ENCODE data around the gene TK1.
"Not testable (repeated sequence)": the region's sequence is repeated elsewhere in the genome, so short reads cannot be mapped to it uniquely, and the experiment has no call there.

The TK1 gene

GRCh38 chr17:78186692-78187595 is at the start of gene TK1, which contains the start of gene AFMID:
Gene TK1 (minus strand): TSS chr17:78187052. CDS start chr17:78186994, 58 bp downstream.
Gene AFMID (plus strand): TSS chr17:78187362. CDS start chr17:78187371, 9 bp downstream.
- Histone ChIP-seq H3K27ac (ENCODE audit: low read length) (no peak within 1 kb of the TSS), H3K4me1 (ENCODE audit: control insufficient read depth, low read depth, low read length) (no peaks in the 10 kb centered on the region), H3K36me3 (ENCODE audit: control insufficient read depth, low read depth, low read length) (peaks cover 31% of the 10 kb centered on the region)

GRCh38 chr17:78235885-78236284 is 49.0 kb upstream of the TK1 start:
- no peaks in the 10 kb centered on the region for H3K9me3 ChIP-seq (ENCODE audit: control insufficient read depth, low read depth, low read length)
- H3K9ac ChIP-seq (ENCODE audit: low read length), result no peak overlapping the region
- no peaks in the 10 kb centered on the region for H3K36me3 ChIP-seq (ENCODE audit: control insufficient read depth, low read depth, low read length)
- no peak overlapping the region for H3K27ac ChIP-seq (ENCODE audit: low read length)
- H3K4me3 ChIP-seq (ENCODE audit: low read length), result no peak overlapping the region
- peaks cover 19% of the 10 kb centered on the region for H3K27me3 ChIP-seq (ENCODE audit: control insufficient read depth, insufficient read depth, low read length)
- H3K4me1 ChIP-seq (ENCODE audit: control insufficient read depth, low read depth, low read length), result no peaks in the 10 kb centered on the region

More at GRCh38 chr17:78186692-78187595, at the start of gene TK1, which contains the start of gene AFMID:
- Histone ChIP-seq H3K9me3 (ENCODE audit: control insufficient read depth, low read depth, low read length) (no peaks in the 10 kb centered on the region), H3K9ac (ENCODE audit: low read length) (peak within 1 kb of the TSS; percentile 90), H3K27me3 (ENCODE audit: control insufficient read depth, insufficient read depth, low read length) (no peaks in the 10 kb centered on the region), H3K4me3 (ENCODE audit: low read length) (peak within 1 kb of the TSS; percentile 92)

GRCh38 chr17:78235022-78235421 is 48.2 kb upstream of the TK1 start:
- H3K9ac ChIP-seq (ENCODE audit: low read length); H3K4me1 ChIP-seq (ENCODE audit: control insufficient read depth, low read depth, low read length); H3K36me3 ChIP-seq (ENCODE audit: control insufficient read depth, low read depth, low read length); H3K27ac ChIP-seq (ENCODE audit: low read length); H3K4me3 ChIP-seq (ENCODE audit: low read length); H3K9me3 ChIP-seq (ENCODE audit: control insufficient read depth, low read depth, low read length): not testable (repeated sequence)
- peaks cover 28% of the 10 kb centered on the region for H3K27me3 ChIP-seq (ENCODE audit: control insufficient read depth, insufficient read depth, low read length)

GRCh38 chr17:78234261-78234865 is 47.5 kb upstream of the TK1 start:
- no peaks in the 10 kb centered on the region for H3K4me1 ChIP-seq (ENCODE audit: control insufficient read depth, low read depth, low read length)
- peaks cover 28% of the 10 kb centered on the region for H3K27me3 ChIP-seq (ENCODE audit: control insufficient read depth, insufficient read depth, low read length)
- no peak overlapping the region for H3K4me3 ChIP-seq (ENCODE audit: low read length)
- H3K9ac ChIP-seq (ENCODE audit: low read length), result no peak overlapping the region
- no peaks in the 10 kb centered on the region for H3K36me3 ChIP-seq (ENCODE audit: control insufficient read depth, low read depth, low read length)
- H3K27ac ChIP-seq (ENCODE audit: low read length), result no peak overlapping the region
- H3K9me3 ChIP-seq (ENCODE audit: control insufficient read depth, low read depth, low read length), result no peaks in the 10 kb centered on the region

GRCh38 chr17:78233678-78234077 is 46.8 kb upstream of the TK1 start:
- Histone ChIP-seq H3K9ac (ENCODE audit: low read length) (no peak overlapping the region), H3K27ac (ENCODE audit: low read length) (no peak overlapping the region), H3K9me3 (ENCODE audit: control insufficient read depth, low read depth, low read length) (no peaks in the 10 kb centered on the region), H3K27me3 (ENCODE audit: control insufficient read depth, insufficient read depth, low read length) (peaks cover 28% of the 10 kb centered on the region), H3K36me3 (ENCODE audit: control insufficient read depth, low read depth, low read length) (no peaks in the 10 kb centered on the region), H3K4me1 (ENCODE audit: control insufficient read depth, low read depth, low read length) (no peaks in the 10 kb centered on the region), H3K4me3 (ENCODE audit: low read length) (no peak overlapping the region)

- H3K4me1 ChIP-seq (ENCODE audit: control insufficient read depth, low read depth, low read length), result no peaks in the 10 kb centered on the region
- H3K36me3 ChIP-seq (ENCODE audit: control insufficient read depth, low read depth, low read length), result no peaks in the 10 kb centered on the region
- H3K9ac ChIP-seq (ENCODE audit: low read length), result no peak overlapping the region
- no peaks in the 10 kb centered on the region for H3K9me3 ChIP-seq (ENCODE audit: control insufficient read depth, low read depth, low read length)
- H3K27ac ChIP-seq (ENCODE audit: low read length), result no peak overlapping the region
- peaks cover 28% of the 10 kb centered on the region for H3K27me3 ChIP-seq (ENCODE audit: control insufficient read depth, insufficient read depth, low read length)
- no peak overlapping the region for H3K4me3 ChIP-seq (ENCODE audit: low read length)
Observed at GRCh38 chr17:78232859-78233173, 46.0 kb upstream of the TK1 start.

- Histone ChIP-seq H3K4me1 (ENCODE audit: control insufficient read depth, low read depth, low read length) (no peaks in the 10 kb centered on the region), H3K9ac (ENCODE audit: low read length) (no peak overlapping the region), H3K27ac (ENCODE audit: low read length) (no peak overlapping the region), H3K4me3 (ENCODE audit: low read length) (peak overlapping the region; percentile 64), H3K27me3 (ENCODE audit: control insufficient read depth, insufficient read depth, low read length) (peaks cover 28% of the 10 kb centered on the region), H3K36me3 (ENCODE audit: control insufficient read depth, low read depth, low read length) (no peaks in the 10 kb centered on the region), H3K9me3 (ENCODE audit: control insufficient read depth, low read depth, low read length) (no peaks in the 10 kb centered on the region)
Observed at GRCh38 chr17:78231991-78232858, 45.4 kb upstream of the TK1 start.

GRCh38 chr17:78230996-78231935 is 44.4 kb upstream of the TK1 start, which contains the start of gene TMEM235:
Gene TMEM235 (plus strand): TSS chr17:78231631. CDS start chr17:78232024, 393 bp downstream.
- H3K27me3 ChIP-seq (ENCODE audit: control insufficient read depth, insufficient read depth, low read length), result peaks cover 28% of the 10 kb centered on the region
- no peaks in the 10 kb centered on the region for H3K4me1 ChIP-seq (ENCODE audit: control insufficient read depth, low read depth, low read length)
- no peaks in the 10 kb centered on the region for H3K36me3 ChIP-seq (ENCODE audit: control insufficient read depth, low read depth, low read length)
- H3K9me3 ChIP-seq (ENCODE audit: control insufficient read depth, low read depth, low read length), result no peaks in the 10 kb centered on the region
- peak within 1 kb of the TSS; percentile 64 for H3K4me3 ChIP-seq (ENCODE audit: low read length)
- H3K27ac ChIP-seq (ENCODE audit: low read length), result no peak within 1 kb of the TSS
- H3K9ac ChIP-seq (ENCODE audit: low read length), result no peak within 1 kb of the TSS

- Histone ChIP-seq H3K27ac (ENCODE audit: low read length) (no peak overlapping the region), H3K27me3 (ENCODE audit: control insufficient read depth, insufficient read depth, low read length) (peaks cover 28% of the 10 kb centered on the region), H3K4me1 (ENCODE audit: control insufficient read depth, low read depth, low read length) (no peaks in the 10 kb centered on the region), H3K36me3 (ENCODE audit: control insufficient read depth, low read depth, low read length) (no peaks in the 10 kb centered on the region), H3K4me3 (ENCODE audit: low read length) (no peak overlapping the region), H3K9me3 (ENCODE audit: control insufficient read depth, low read depth, low read length) (no peaks in the 10 kb centered on the region), H3K9ac (ENCODE audit: low read length) (no peak overlapping the region)
Observed at GRCh38 chr17:78230252-78230962, 43.6 kb upstream of the TK1 start.

- Histone ChIP-seq H3K9me3 (ENCODE audit: control insufficient read depth, low read depth, low read length) (no peaks in the 10 kb centered on the region), H3K9ac (ENCODE audit: low read length) (no peak overlapping the region), H3K4me1 (ENCODE audit: control insufficient read depth, low read depth, low read length) (no peaks in the 10 kb centered on the region), H3K36me3 (ENCODE audit: control insufficient read depth, low read depth, low read length) (peaks cover 18% of the 10 kb centered on the region), H3K27ac (ENCODE audit: low read length) (no peak overlapping the region), H3K4me3 (ENCODE audit: low read length) (no peak overlapping the region), H3K27me3 (ENCODE audit: control insufficient read depth, insufficient read depth, low read length) (peaks cover 28% of the 10 kb centered on the region)
Observed at GRCh38 chr17:78228176-78228575, 41.3 kb upstream of the TK1 start.
